Activated CD4-positive, alpha-beta T cell treated with anti-CD3 and anti-CD28 coated beads, Interleukin-2, amount 10 ng/mL, durations not matched to agents 7 days and 5 days (primary cell): Measurements from ENCODE around the gene PDPN. TPM values are rescaled to one million over a fixed set of nuclear protein-coding genes. Genes with fewer than 3 reads are reported as not detected.

Experiments
- CTCF ChIA-PET: fragments of 350-600 bp; sonication (Branson Sonifier 250); formaldehyde crosslinking; loops from one replicate; lab custom pipeline; 2021; ENCODE audit warnings: antibody characterized with exemption; lab: Charles Lee
- POLR2A ChIA-PET: fragments of 350-600 bp; sonication (Branson Sonifier 250); formaldehyde crosslinking; loops from one replicate; lab custom pipeline; 2021; ENCODE audit warnings: antibody characterized with exemption; lab: Charles Lee
- DNase-seq: peaks from one replicate; pipeline ENCODE4 v3.0.0-alpha.2; 2020
- H3K27ac Mint-ChIP-seq: one replicate; pipeline ENCODE4 v1.8.0; 2021; ENCODE audit warnings: mild to moderate bottlenecking, moderate library complexity, mixed read lengths
- H3K27me3 Mint-ChIP-seq: one replicate; pipeline ENCODE4 v1.8.0; 2021; ENCODE audit warnings: mixed read lengths
- H3K36me3 Mint-ChIP-seq: one replicate; pipeline ENCODE4 v1.8.0; 2021; ENCODE audit warnings: low read depth, mixed read lengths
- H3K4me1 Mint-ChIP-seq: one replicate; pipeline ENCODE4 v1.8.0; 2021; ENCODE audit warnings: mixed read lengths
- H3K4me3 Mint-ChIP-seq: one replicate; pipeline ENCODE4 v1.8.0; 2021; ENCODE audit warnings: mild to moderate bottlenecking, moderate library complexity, mixed read lengths
- H3K9me3 Mint-ChIP-seq: one replicate; pipeline ENCODE4 v1.8.0; 2021; ENCODE audit warnings: mixed read lengths
- total RNA-seq, 2 experiments: library from RNA; stranded (reverse); gene quantifications; one replicate each; pipeline ENCODE4 v1.2.3, GENCODE V29; 2021

The PDPN gene
- total RNA-seq, 2 experiments from 2014 or later, result not detected

GRCh38 chr1:13628218-13628617 is 44.6 kb downstream of the PDPN start:
- H3K9me3 Mint-ChIP-seq, result peaks cover 5% of the 10 kb centered on the region
- no peak overlapping the region for H3K27ac Mint-ChIP-seq
- no peak for DNase-seq
- H3K36me3 Mint-ChIP-seq, result no peaks in the 10 kb centered on the region
- POLR2A ChIA-PET, result no interaction called here
- no peaks in the 10 kb centered on the region for H3K27me3 Mint-ChIP-seq
- CTCF ChIA-PET, result no interaction called here
- no peak overlapping the region for H3K4me3 Mint-ChIP-seq
- no peaks in the 10 kb centered on the region for H3K4me1 Mint-ChIP-seq

GRCh38 chr1:13628711-13629110 is 45.1 kb downstream of the PDPN start:
- ChIA-PET CTCF (no interaction called here), POLR2A (no interaction called here)
- no peak overlapping the region for H3K27ac Mint-ChIP-seq
- H3K36me3 Mint-ChIP-seq, result no peaks in the 10 kb centered on the region
- H3K4me3 Mint-ChIP-seq, result no peak overlapping the region
- no peaks in the 10 kb centered on the region for H3K27me3 Mint-ChIP-seq
- no peaks in the 10 kb centered on the region for H3K4me1 Mint-ChIP-seq
- H3K9me3 Mint-ChIP-seq, result peaks cover 5% of the 10 kb centered on the region
- no peak for DNase-seq

GRCh38 chr1:13642306-13643004 is 58.8 kb downstream of the PDPN start:
- no peaks in the 10 kb centered on the region for H3K4me1 Mint-ChIP-seq
- H3K4me3 Mint-ChIP-seq, result no peak overlapping the region
- no peaks in the 10 kb centered on the region for H3K36me3 Mint-ChIP-seq
- no peak for DNase-seq
- H3K9me3 Mint-ChIP-seq, result peaks cover 18% of the 10 kb centered on the region
- no peak overlapping the region for H3K27ac Mint-ChIP-seq
- ChIA-PET CTCF (no interaction called here), POLR2A (no interaction called here)
- peaks cover 2% of the 10 kb centered on the region for H3K27me3 Mint-ChIP-seq

DNA sequence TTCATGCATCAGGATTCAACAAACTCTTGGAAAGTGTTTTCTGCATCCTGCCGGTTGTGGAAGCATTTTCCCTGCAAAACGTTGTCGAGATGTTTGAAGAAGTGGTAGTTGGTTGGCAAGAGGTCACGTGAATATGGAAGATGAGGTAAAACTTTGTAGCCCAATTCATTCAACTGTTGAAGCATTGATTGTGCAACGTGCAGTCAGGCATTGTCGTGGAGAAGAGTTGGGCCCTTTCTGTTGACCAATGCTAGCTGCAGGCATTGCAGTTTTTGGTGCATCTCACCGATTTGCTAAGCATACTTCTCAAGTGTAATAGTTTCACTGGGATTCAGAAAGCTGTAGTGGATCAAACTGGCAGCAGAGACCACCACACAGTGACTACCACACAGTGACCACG is 59.4 kb downstream of the PDPN start:
- CTCF ChIA-PET, result no interaction called here
- no peaks in the 10 kb centered on the region for H3K27me3 Mint-ChIP-seq
- no peak for DNase-seq
- no peak overlapping the region for H3K4me3 Mint-ChIP-seq
- H3K36me3 Mint-ChIP-seq, result no peaks in the 10 kb centered on the region
- H3K9me3 Mint-ChIP-seq, result peaks cover 18% of the 10 kb centered on the region
- H3K4me1 Mint-ChIP-seq, result no peaks in the 10 kb centered on the region
- POLR2A ChIA-PET, result no interaction called here
- no peak overlapping the region for H3K27ac Mint-ChIP-seq

DNA sequence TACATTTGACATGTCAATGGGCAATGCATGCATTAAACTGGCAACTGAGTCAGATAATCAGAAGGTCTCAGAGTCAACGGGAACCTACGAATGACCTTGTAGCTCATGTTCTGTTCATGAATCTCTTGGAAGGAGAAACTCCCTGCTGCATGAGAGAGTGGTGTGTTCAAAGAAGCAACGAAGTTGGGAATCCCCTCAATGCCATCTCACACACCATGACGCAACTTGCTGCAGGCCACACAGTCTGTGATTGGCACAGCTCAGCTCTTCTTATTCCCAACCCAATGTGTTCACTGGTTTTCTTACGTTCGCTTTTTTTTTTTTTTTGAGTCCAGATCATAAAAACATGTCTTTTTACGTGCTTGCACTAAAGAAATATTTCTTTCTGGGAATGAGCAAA is 62.9 kb downstream of the PDPN start:
- no peak overlapping the region for H3K4me3 Mint-ChIP-seq
- POLR2A ChIA-PET, result no interaction called here
- CTCF ChIA-PET, result interaction anchor here (0.7 kb wide), 1 partner anchor 99 kb away, joined by 5 read pairs; no protein-coding TSS in a partner anchor
- DNase-seq, result no peak
- no peaks in the 10 kb centered on the region for H3K36me3 Mint-ChIP-seq
- no peaks in the 10 kb centered on the region for H3K4me1 Mint-ChIP-seq
- peaks cover 2% of the 10 kb centered on the region for H3K9me3 Mint-ChIP-seq
- H3K27ac Mint-ChIP-seq, result no peak overlapping the region
- H3K27me3 Mint-ChIP-seq, result peaks cover 3% of the 10 kb centered on the region

- Mint-ChIP-seq H3K9me3 (peaks cover 2% of the 10 kb centered on the region), H3K4me3 (no peak overlapping the region), H3K27ac (no peak overlapping the region), H3K4me1 (no peaks in the 10 kb centered on the region), H3K36me3 (no peaks in the 10 kb centered on the region), H3K27me3 (peaks cover 11% of the 10 kb centered on the region)
- ChIA-PET POLR2A (no interaction called here), CTCF (no interaction called here)
- DNase-seq, result no peak
Measured at GRCh38 chr1:13651279-13651678, 67.6 kb downstream of the PDPN start.

DNA sequence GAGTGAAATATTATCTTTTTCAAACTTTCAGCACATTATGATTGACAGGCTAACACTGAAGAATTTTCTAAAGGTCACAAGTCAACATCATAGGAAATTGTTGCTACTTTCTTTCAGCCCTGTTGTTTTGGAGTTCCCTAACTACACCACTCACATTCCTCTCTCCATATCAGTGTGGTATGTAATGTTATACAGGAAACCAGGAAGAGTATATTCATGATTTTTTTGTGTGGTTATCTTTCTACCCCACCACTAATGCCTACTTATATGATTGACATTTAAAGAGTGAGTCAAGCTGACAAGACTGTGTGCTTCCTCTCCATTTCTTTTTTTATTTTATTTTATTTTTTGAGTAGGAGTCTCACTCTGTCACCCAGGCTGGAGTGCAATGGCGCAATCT is 68.6 kb downstream of the PDPN start:
- Mint-ChIP-seq H3K36me3 (no peaks in the 10 kb centered on the region), H3K4me1 (no peaks in the 10 kb centered on the region), H3K27ac (no peak overlapping the region), H3K27me3 (peaks cover 11% of the 10 kb centered on the region), H3K9me3 (peaks cover 2% of the 10 kb centered on the region), H3K4me3 (no peak overlapping the region)
- POLR2A ChIA-PET, result no interaction called here
- CTCF ChIA-PET, result no interaction called here
- no peak for DNase-seq

DNA sequence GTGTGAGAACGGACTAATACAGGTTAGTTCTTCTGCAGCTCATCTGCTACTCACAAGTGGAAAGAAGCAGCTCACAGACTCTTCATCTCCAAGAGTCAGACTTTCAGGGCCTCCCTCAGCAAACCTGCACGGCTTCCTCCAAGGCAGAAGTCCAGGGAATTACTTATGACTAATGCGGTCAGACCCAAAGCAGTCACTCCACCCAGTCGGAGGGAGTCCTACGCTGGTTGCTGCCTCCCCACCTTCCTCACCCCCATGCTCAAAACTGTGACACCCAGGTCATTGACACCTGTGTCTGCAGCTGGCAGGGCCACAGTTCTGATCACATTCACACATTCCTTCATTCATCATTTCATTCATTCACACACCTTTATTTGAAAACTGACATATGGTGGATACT is 77.9 kb downstream of the PDPN start:
- H3K36me3 Mint-ChIP-seq, result peaks cover 2% of the 10 kb centered on the region
- H3K9me3 Mint-ChIP-seq, result no peaks in the 10 kb centered on the region
- no peak for DNase-seq
- ChIA-PET POLR2A (no interaction called here), CTCF (no interaction called here)
- H3K27me3 Mint-ChIP-seq, result peaks cover 4% of the 10 kb centered on the region
- H3K27ac Mint-ChIP-seq, result no peak overlapping the region
- no peak overlapping the region for H3K4me3 Mint-ChIP-seq
- H3K4me1 Mint-ChIP-seq, result peaks cover 11% of the 10 kb centered on the region

DNA sequence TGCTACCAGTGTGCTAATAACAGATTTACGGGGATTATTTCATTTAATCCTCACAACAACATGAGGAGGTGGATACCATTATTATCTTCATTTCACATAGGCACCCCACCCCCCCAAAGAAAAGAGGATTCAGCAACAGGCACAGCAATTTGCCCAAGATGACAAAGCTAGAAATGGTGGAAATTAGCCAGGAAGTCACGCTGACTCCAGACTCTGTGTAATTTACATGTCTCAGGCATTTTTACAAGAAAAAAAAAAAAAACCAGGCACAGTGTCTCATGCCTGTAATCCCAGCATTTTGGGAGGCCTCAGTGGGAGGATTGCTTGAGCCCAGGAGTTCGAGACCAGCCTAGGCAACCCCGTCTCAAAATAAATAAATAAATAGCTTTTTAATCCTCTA is 78.9 kb downstream of the PDPN start:
- Mint-ChIP-seq H3K9me3 (no peaks in the 10 kb centered on the region), H3K27me3 (peaks cover 4% of the 10 kb centered on the region), H3K4me3 (no peak overlapping the region), H3K36me3 (peaks cover 2% of the 10 kb centered on the region), H3K4me1 (peaks cover 11% of the 10 kb centered on the region), H3K27ac (no peak overlapping the region)
- CTCF ChIA-PET, result interaction anchor here (0.6 kb wide), 1 partner anchor 235 kb away, joined by 3 read pairs; no protein-coding TSS in a partner anchor
- no peak for DNase-seq
- POLR2A ChIA-PET, result no interaction called here

- H3K4me1 Mint-ChIP-seq, result peaks cover 11% of the 10 kb centered on the region
- H3K36me3 Mint-ChIP-seq, result peaks cover 2% of the 10 kb centered on the region
- H3K9me3 Mint-ChIP-seq, result no peaks in the 10 kb centered on the region
- no peak for DNase-seq
- ChIA-PET POLR2A (no interaction called here), CTCF (no interaction called here)
- peaks cover 4% of the 10 kb centered on the region for H3K27me3 Mint-ChIP-seq
- H3K4me3 Mint-ChIP-seq, result no peak overlapping the region
- no peak overlapping the region for H3K27ac Mint-ChIP-seq
Measured at GRCh38 chr1:13663969-13664368, 80.3 kb downstream of the PDPN start.

GRCh38 chr1:13664451-13664850 is 80.8 kb downstream of the PDPN start:
- H3K4me3 Mint-ChIP-seq, result no peak overlapping the region
- no peaks in the 10 kb centered on the region for H3K9me3 Mint-ChIP-seq
- H3K36me3 Mint-ChIP-seq, result no peaks in the 10 kb centered on the region
- H3K27ac Mint-ChIP-seq, result no peak overlapping the region
- H3K4me1 Mint-ChIP-seq, result peaks cover 11% of the 10 kb centered on the region
- POLR2A ChIA-PET, result no interaction called here
- CTCF ChIA-PET, result no interaction called here
- no peak for DNase-seq
- H3K27me3 Mint-ChIP-seq, result peaks cover 4% of the 10 kb centered on the region

- ChIA-PET CTCF (no interaction called here), POLR2A (no interaction called here)
- Mint-ChIP-seq H3K36me3 (no peaks in the 10 kb centered on the region), H3K4me3 (no peak overlapping the region), H3K27me3 (peaks cover 6% of the 10 kb centered on the region), H3K4me1 (peaks cover 11% of the 10 kb centered on the region), H3K27ac (no peak overlapping the region), H3K9me3 (no peaks in the 10 kb centered on the region)
- no peak for DNase-seq
Measured at GRCh38 chr1:13666317-13666716, 82.7 kb downstream of the PDPN start.
